Raji (cell line): ENCODE measurements around the gene PKD2.

Experiments
- POLR2A ChIP-seq: IDR thresholded peaks from 2 replicates; pipeline ENCODE4 v1.6.1; 2011; ENCODE audit warnings: low read depth, low read length, control low read depth; ENCODE audit not compliant: insufficient read depth

The PKD2 gene

DNA sequence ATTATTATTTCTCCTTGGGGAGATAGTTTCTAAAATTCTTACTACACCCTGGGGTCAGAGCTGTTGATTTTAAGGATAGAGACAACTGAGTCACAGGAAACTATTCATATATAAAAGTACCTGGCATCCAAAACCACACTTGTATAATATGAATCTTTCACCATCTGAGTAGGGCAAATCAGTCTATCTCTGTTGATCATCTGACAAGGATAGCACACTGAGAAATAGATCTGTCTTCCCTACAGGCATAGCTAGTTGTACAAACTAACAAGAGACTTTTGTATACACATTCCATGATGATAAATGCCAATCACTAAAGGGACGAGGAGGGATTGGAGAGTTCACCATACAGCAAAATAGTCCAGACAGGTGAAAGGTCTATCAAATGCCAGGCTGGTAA is 30.0 kb downstream of the PKD2 start:
- no peak for TF ChIP-seq POLR2A

DNA sequence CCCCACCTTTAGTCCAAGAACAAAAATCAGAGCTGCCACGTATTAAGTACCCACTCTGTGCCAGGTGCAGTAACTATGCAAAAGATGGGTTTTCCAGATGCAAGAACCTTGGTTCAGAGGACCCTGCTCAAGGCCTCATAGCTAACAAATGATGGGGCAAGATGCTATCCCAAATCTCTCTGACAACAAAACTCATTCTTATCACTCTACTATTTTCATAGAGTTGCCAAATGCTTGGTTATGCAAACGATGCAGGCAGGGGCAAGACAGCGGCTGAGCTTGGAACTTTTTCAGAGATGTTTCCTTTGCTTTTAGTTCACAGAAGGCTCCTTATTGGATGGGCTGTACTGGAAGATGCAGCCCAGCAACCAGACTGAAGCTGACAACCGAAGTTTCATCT is 30.5 kb downstream of the PKD2 start:
- TF ChIP-seq POLR2A = no peak

DNA sequence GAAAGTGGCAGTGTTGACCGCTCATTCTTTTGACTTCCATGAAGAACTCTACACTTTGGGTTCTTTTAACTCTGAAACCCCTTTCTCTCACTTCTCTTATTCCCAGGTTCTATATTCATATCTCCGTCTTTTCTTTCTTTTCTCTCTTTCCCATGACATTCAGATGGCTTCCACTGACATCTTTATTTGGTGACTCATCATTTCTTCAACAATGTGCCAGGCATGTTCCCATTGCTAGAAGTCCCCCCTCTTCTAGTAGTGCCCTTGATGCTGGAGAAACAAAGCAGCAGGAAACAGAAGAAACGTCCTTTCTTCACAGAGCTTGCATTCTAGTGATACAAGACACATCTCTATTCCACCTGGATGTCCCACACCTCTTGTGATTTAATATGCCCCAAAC is 33.3 kb downstream of the PKD2 start:
- TF ChIP-seq POLR2A = no peak

DNA sequence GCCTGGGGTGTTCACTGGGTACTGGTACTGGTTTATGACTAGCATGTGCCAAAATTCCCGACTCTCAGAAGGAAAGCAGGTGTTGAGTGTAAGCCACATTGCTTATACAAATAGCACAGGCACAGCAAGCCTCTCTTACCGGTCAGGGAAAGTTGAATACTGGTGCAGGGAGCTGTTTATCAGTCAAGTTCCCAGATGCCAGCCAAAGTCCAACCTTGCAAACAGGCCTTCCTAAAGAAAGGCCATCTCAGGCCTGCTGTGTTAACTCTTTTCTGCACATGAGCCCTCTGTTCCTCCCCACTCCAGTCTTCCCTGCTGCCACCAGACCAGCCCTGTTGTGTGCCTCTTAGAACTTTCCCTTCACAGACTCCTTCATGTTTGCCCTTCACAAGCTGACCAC is 34.2 kb downstream of the PKD2 start:
- no peak for TF ChIP-seq POLR2A

DNA sequence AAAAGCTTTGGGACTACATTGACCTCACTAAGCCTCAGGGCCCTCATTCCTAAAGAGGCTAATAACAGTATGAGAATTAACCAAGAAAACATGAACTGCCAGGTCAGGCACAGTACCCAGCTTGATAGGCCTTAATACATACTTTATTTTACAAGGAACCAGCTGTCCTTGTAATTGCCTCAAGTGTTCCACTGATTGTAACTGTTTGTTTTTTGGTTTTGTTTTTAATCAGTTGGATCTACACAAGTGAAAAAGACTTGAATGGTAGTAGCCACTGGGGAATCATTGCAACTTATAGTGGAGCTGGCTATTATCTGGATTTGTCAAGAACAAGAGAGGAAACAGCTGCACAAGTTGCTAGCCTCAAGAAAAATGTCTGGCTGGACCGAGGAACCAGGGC is 35.6 kb downstream of the PKD2 start:
- no peak for TF ChIP-seq POLR2A

DNA sequence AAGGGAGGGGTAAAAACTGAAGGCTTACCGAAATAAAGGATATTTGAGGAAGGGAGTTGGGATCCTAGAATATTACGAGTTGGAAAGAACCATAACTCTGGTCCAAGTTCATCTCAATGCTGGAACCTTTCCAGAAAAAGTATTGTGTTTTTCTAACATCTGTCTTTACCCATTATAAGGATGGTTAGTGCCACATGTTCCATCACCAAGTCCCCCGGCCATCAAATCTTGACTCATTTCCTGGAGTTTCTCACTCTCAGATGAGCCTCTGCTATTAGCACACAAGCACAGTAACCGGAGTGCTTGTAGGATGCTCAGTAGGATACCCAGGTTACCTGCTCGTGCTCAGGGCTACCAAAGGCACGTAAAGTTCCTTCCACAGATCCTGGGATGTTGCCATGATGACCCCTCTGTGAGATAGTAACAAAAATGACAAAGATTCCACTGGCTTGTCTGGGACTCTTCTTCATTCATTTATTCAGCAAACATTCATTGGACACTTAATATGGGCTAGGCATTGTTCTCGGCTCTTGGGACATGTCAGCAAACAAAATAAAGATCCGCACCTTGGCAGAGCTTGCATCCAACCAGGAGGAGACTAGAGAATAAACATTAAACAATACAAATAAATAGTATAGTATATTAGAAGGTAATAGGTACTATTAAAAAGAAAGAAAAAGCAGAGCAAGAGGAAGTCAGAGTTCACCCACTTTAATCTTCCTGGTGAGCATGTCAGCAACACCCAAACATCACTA is 36.3 kb downstream of the PKD2 start:
- TF ChIP-seq POLR2A = no peak

DNA sequence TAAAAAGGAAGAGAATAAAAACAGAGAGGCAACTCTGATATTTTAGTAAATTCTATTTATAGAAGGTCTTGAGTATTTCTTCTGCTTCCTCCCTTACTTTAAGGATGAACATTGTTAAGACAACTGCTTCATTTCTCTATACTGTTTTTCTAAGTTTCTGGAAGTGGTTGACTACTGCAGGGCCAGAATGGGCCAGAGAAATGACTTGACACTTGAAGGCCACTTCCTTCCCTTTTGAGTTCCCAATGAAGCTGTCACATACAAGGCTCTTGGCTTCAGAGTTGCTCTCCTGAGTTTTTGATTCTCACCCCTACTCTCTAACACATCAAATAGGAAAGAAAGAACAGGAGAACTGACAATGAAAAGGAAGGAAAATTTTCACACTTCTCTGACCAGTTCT is 37.6 kb downstream of the PKD2 start:
- no peak for TF ChIP-seq POLR2A

DNA sequence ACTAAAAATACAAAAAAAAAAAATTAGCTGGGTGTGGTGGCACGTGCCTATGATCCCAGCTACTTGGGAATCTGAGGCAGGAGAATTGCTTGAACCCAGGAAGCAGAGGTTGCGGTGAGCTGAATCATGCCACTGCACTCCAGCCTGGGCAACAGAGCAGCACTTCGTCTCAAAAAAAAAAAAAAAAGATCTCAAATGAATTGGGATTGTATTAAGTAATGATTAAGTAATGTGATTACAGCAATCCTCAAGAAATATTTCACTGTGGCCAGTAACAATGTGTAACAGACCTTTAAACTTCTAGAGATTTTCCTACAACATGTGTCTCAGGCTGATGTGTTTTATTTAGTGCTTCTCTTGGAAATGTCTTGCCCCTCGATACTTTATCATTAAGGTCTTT is 46.8 kb downstream of the PKD2 start:
- TF ChIP-seq POLR2A = no peak

DNA sequence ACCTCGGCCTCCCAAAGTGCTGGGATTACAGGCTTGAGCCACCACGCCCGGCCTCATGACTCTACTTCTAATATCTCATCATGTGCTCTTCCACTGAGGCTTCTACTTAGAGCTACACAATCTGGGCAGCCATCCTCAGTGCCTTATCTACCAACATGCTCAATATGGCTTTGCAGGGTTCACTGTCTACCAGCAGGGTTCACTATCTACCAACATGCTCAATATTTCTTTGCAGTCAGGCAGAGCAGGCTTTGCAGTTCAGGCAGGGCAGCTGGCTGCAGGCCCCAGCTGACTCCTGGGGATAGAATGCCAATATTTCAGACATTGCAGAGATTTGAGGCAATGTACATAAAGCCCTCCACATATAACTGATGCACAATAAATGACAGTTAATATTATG is 47.5 kb downstream of the PKD2 start:
- no peak for TF ChIP-seq POLR2A

DNA sequence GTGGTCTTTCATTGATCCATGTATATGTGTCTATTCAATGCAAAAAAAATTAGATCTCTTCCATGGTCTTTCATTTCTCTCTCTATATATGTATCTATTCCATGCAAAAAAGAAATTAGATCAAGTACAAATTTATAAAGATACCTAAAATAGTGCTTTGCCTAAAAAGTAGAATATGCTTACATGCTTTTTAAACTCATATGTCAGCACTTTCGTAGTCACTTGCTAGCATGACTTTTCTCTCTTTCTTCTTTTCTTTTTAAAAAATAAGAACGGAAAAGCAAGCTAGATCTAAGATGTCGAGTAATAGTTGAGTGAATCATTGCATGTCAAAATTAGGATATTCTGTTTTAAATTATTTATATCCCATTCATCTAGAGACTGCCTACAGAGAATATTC is 50.9 kb downstream of the PKD2 start:
- no peak for TF ChIP-seq POLR2A

DNA sequence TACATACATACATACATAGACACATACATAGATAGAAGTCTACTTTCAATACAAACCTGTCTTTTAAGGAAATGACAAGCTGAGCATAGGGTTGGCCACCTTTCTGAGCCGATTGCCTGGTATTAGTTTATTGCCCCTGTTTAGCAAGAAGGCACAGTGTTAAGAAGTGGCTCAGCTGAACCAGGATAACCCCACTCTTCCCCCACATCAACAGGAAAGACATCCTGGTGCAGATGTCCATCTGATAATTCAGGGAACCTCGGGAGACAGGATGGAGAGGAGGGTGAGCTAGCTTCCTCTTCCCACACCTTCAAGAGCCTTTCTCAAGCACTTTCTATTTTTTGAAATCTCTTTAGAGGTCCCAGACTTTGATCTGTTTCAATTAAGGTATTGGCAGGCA is 52.3 kb downstream of the PKD2 start:
- no peak for TF ChIP-seq POLR2A

DNA sequence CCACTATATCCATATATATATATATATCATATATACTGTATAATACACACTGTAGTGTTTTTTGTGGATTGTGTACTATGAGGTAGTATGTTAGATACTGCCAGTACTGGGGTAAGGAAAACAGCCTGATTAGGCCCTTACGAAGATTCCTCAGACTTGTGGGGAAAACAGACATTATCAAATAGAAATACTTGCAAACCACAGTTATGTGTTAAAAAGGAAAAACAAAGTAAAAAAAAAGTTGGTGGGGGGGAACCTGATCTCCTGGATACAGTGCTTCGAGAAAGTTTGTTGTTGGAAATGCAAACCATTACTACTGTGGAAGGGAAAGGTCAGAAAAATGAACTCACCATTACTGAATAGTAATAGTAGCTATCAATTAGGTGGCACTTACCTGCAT is 53.0 kb downstream of the PKD2 start:
- no peak for TF ChIP-seq POLR2A

DNA sequence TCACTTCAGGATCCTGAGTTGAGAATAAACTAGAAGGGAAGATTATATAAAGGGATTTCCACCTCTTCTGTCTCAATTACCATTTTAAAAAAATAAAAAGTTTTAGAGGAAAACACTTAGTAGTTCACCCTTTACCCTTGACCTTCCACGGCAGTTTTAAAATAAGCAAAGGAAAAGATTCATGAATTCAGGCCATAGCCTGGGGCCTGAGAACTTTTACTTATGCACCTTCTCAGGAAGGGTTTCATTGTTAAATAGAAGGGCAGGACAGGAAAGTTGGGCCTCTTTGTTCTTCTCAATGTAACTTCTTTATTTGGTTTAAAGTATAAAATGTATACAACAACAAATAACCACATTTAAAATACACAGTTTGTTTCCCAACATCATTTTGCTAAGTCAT is 54.9 kb downstream of the PKD2 start:
- no peak for TF ChIP-seq POLR2A

DNA sequence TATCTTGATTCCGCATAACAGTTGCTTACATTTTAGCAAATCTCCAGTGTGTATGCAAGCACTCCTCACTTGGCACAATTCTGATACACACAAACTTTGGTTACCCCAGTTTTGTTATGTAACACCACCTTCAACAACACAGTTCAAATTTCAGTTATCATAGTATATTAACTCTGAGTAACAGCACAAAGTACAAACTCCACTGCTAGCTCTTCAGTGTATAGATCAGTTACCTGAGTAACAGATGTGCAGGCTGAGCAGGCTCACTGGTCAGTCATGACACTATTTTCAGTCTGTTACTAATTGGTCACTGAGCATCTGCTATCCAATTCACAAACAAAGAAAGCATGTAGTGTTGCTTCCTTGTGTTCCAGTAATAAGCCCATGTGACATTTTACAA is 55.4 kb downstream of the PKD2 start:
- TF ChIP-seq POLR2A = no peak

DNA sequence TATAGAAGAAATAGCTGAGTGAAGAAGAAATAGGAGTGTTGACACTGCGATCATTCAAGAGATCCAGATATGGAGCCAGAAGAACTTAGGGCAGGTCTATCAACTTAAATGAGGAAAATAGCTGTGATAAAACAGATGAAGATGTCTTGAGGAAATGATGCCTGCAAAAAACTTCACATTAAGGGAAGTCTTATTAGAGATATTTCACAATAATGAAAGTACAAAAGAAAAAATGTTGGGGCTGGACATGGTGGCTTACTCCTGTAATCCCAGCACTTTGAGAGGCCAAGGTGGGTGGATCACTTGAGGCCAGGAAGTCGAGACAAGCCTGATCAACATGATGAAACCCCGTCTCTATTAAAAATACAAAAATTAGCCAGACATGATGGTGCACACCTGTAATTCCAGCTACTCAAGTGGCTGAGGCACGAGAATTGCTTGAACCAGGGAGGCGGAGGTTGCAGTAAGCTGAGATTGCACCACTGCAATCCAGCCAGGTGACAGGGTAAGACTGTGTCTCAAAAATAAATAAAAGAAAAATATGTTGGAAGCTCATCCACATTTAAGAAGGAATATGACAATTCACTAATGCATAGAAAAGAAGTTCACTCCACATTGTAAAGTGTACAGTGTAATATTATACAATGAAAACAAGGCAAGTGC is 56.3 kb downstream of the PKD2 start:
- TF ChIP-seq POLR2A = no peak

DNA sequence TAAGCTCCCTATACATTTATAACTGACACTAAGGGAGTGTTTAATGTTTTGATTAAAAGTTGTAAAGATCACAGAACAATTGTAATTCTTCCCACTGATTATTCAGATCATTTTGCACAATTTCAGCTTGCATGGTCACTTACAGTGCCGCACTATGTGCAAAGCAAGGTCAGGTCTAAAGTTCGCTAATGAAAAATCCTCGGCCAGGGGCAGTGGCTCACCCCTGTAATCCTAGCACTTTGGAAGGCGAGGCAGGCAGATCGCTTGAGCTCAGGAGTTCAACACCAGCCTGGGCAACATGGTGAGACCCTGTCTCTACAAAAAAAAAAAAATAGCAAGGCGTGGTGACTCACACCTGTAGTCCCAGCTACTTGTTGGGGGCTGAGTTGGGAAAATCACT is 57.0 kb downstream of the PKD2 start:
- TF ChIP-seq POLR2A = no peak

DNA sequence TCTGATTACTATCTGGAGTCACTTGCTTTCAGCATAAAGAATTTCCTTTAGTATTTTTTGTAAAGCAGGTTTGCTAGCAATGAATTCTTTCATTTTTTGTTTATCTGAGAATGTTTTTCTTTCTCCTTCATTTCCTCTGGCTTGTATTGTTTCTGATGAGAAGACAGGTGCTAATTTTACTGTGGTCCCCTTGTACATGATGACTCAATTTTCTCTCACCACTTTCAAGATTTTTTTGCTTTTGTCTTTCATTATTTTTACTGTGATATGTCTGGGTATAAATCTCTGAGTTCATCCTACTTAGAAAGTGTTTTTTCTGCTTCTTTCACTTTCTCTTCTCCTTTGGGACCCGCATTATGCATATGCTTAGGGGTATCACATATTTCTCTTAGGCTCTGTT is 62.6 kb downstream of the PKD2 start:
- TF ChIP-seq POLR2A = no peak

DNA sequence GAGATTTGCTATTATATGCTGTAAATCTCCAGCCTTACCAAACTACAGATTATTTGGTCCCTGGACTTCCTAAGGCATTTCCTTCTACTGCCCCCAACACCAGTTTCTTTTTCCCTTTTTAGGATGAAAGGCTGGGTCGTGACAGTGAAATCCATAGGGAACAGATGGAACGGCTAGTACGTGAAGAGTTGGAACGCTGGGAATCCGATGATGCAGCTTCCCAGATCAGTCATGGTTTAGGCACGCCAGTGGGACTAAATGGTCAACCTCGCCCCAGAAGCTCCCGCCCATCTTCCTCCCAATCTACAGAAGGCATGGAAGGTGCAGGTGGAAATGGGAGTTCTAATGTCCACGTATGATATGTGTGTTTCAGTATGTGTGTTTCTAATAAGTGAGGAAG is 67.9 kb downstream of the PKD2 start:
- TF ChIP-seq POLR2A = no peak
